Right atrium auricular region (tissue), 2 donors: Measurements from ENCODE around the gene TTLL10. TPM values are rescaled to one million over a fixed set of nuclear protein-coding genes. Genes with fewer than 3 reads are reported as not detected.
A peak's percentile ranks its signal among the peaks of the same experiment; 100 is the strongest.

Experiments used
- DNase-seq: peaks from one replicate; pipeline ENCODE4 v3.0.0-alpha.2; 2019; ENCODE audit warnings: low spot score
- H3K27ac ChIP-seq, 2 donors: fragments of 200-600 bp; sonication (generic); 1 replicate in 1 of 2; 2 replicates in 1 of 2; pipeline ENCODE4 v1.5.1; 2016 to 2019
- H3K27me3 ChIP-seq, 2 donors: fragments of 200-600 bp; sonication (generic); one replicate each; pipeline versions ENCODE4 v1.5.1 to v1.6.0; 2017 to 2019
- H3K36me3 ChIP-seq: fragments of 200-600 bp; sonication (generic); one replicate; pipeline ENCODE4 v1.5.1; 2016
- H3K4me1 ChIP-seq, 2 donors: fragments of 200-600 bp; sonication (generic); one replicate each; pipeline versions ENCODE4 v1.5.1 to v1.6.0; 2017 to 2019
- H3K4me3 ChIP-seq, 2 donors: fragments of 200-600 bp; sonication (generic); 1 replicate in 1 of 2; 2 replicates in 1 of 2; pipeline ENCODE4 v1.5.1; 2017 to 2019; ENCODE audit warnings: mild to moderate bottlenecking in 1 of 2, moderate library complexity in 1 of 2
- H3K9me3 ChIP-seq, 2 donors: fragments of 200-600 bp; sonication (generic); one replicate each; pipeline ENCODE4 v1.5.1; 2019
- CTCF ChIP-seq, 2 donors: fragments of 200-600 bp; sonication (generic); IDR thresholded peaks; one replicate each; pipeline ENCODE4 v1.5.1; 2019; ENCODE audit warnings: antibody characterized with exemption in 2 of 2
- total RNA-seq, 2 donors: library from RNA; depleted of rRNA; stranded (reverse); fragments of >200 nt; gene quantifications; one replicate each; pipeline ENCODE4 v1.1.0, GENCODE V29; 2016

The TTLL10 gene
- total RNA-seq, 2 donors from 2014 or later, result not detected

GRCh38 chr1:1200876-1201810 lies 27.5 kb downstream of the TTLL10 start:
- Histone ChIP-seq H3K9me3 (no peaks in the 10 kb centered on the region), H3K27me3 (no peaks in the 10 kb centered on the region), H3K36me3 (no peaks in the 10 kb centered on the region), H3K4me3 (peak overlapping the region; percentile 38 to 56), H3K4me1 (peaks cover 0 to 18% of the 10 kb centered on the region in 2 donors), H3K27ac (peak overlapping the region in 1 of 2 donors; percentile 26)
- DNase-seq, result no peak
- TF ChIP-seq CTCF (IDR thresholded peaks at IDR 0.05), result no peak

- Histone ChIP-seq H3K27ac (no peak overlapping the region), H3K4me3 (no peak overlapping the region), H3K4me1 (peaks cover 0 to 27% of the 10 kb centered on the region in 2 donors), H3K36me3 (no peaks in the 10 kb centered on the region), H3K9me3 (no peaks in the 10 kb centered on the region), H3K27me3 (peaks cover 6 to 8% of the 10 kb centered on the region in 2 donors)
- DNase-seq, result no peak
- TF ChIP-seq CTCF (IDR thresholded peaks at IDR 0.05), result no peak
Measured at GRCh38 chr1:1202831-1203560, 29.3 kb downstream of the TTLL10 start.

GRCh38 chr1:1203561-1204424 lies 30.1 kb downstream of the TTLL10 start:
- Histone ChIP-seq H3K27me3 (peaks cover 6 to 8% of the 10 kb centered on the region in 2 donors), H3K27ac (no peak overlapping the region), H3K4me3 (no peak overlapping the region), H3K36me3 (no peaks in the 10 kb centered on the region), H3K9me3 (no peaks in the 10 kb centered on the region), H3K4me1 (peaks cover 0 to 35% of the 10 kb centered on the region in 2 donors)
- TF ChIP-seq CTCF (IDR thresholded peaks at IDR 0.05), result no peak
- no peak for DNase-seq

GRCh38 chr1:1204425-1204920 lies 30.8 kb downstream of the TTLL10 start:
- no peak for DNase-seq
- Histone ChIP-seq H3K27ac (no peak overlapping the region), H3K27me3 (peaks cover 6 to 8% of the 10 kb centered on the region in 2 donors), H3K36me3 (no peaks in the 10 kb centered on the region), H3K4me1 (peaks cover 0 to 36% of the 10 kb centered on the region in 2 donors), H3K9me3 (no peaks in the 10 kb centered on the region), H3K4me3 (no peak overlapping the region)
- TF ChIP-seq CTCF (IDR thresholded peaks at IDR 0.05), result no peak
